Activated CD4-positive, alpha-beta T cell treated with anti-CD3 and anti-CD28 coated beads, Interleukin-2, amount 50 U/mL, for 48 hours (primary cell): ENCODE results near the gene KLK14.

Experiments
- DNase-seq, 2 experiments: peaks; one replicate each; pipeline ENCODE4 v3.0.0-alpha.2; 2020

Gene KLK14

GRCh38 chr19:51082611-51083010 is at the start of gene KLK14:
Gene KLK14 (minus strand): TSS chr19:51082887. CDS start chr19:51082614, 273 bp downstream.
- no peak for DNase-seq

GRCh38 chr19:51131780-51132680 is 49.3 kb upstream of the KLK14 start:
- peak in 1 of 2 experiments; percentile 27 for DNase-seq

GRCh38 chr19:51129716-51130115 is 47.0 kb upstream of the KLK14 start:
- DNase-seq: no peak

- DNase-seq: no peak
These were observed 45.5 kb upstream of the KLK14 start for GRCh38 chr19:51128227-51128626.

DNA sequence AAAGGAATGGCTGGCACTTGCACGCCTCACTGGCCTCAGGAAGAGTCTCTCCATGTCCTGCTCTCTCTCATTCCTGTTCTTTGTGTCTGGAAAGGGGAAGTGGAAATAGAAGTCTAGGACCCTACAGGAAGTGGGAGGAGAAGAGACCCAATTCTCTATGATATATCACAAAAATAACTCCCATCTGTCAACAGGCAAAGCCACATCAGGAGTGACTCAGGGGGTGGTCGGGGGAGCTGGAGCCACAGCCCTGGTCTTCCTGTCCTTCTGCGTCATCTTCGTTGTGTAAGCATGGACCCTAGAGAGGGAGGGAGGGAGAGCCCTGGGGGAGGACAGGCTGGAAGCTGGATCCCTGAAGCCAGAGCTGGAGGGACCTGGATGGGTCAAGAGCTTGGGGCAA is 45.1 kb upstream of the KLK14 start:
- DNase-seq: no peak

DNA sequence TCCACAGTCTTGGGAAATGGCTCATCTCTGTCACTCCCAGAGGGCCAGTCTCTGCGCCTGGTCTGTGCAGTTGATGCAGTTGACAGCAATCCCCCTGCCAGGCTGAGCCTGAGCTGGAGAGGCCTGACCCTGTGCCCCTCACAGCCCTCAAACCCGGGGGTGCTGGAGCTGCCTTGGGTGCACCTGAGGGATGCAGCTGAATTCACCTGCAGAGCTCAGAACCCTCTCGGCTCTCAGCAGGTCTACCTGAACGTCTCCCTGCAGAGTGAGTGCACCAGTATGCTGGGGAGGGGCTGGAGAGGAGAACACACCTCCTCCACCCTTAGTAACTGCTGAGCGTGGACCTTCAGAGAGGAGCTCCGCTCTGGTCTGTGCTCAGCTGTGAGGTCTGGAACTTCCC is 44.3 kb upstream of the KLK14 start:
- no peak for DNase-seq

GRCh38 chr19:51125421-51126075 is 42.9 kb upstream of the KLK14 start:
- no peak for DNase-seq

- DNase-seq: no peak
These were observed 42.0 kb upstream of the KLK14 start, which contains the start of gene SIGLEC9 for GRCh38 chr19:51124729-51125128. Gene SIGLEC9 (plus strand): TSS chr19:51124906. CDS start chr19:51124975, 69 bp downstream.

- no peak for DNase-seq
These were observed 41.5 kb upstream of the KLK14 start for GRCh38 chr19:51124216-51124615.

DNA sequence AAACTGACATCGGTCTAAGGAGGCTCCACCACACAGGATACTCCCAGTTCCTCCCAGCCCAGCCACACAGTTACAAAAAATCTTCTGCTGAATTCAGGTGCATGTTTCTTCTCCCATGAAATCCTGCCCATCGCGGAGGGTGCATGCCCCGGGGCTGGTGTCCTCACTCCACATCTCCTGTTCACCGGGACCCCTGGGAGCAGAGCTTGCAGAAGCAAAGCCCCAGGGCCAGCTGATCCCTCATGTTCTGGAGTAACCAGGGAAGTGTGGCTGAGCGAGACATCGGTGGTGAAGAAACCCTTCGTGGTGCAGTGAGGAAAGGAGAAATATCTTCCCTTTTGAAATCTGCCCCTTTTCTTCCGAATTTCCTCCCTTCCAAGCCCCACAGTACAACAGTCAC is 41.1 kb upstream of the KLK14 start:
- DNase-seq: no peak

DNA sequence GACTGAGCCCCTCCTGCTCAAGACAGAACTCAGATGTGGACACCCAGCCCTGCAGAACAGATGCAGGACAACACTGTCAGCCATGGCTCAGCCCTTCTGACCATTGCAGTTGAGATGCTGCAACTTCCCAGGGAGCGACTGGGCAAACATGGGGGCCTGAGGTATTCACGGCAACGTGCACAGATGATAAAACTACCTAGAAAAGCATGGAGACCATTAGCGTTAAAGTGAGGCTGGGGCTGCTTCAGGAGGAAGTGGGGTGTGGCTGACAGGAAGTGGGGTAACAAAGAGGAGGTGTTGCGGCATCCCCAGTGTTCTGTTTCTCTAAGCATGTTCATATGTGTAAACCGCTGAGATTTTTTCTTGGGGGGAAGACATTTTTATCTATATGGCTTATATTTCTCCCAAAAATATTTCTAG is 40.7 kb upstream of the KLK14 start:
- peak; percentile 25 to 42 for DNase-seq

DNA sequence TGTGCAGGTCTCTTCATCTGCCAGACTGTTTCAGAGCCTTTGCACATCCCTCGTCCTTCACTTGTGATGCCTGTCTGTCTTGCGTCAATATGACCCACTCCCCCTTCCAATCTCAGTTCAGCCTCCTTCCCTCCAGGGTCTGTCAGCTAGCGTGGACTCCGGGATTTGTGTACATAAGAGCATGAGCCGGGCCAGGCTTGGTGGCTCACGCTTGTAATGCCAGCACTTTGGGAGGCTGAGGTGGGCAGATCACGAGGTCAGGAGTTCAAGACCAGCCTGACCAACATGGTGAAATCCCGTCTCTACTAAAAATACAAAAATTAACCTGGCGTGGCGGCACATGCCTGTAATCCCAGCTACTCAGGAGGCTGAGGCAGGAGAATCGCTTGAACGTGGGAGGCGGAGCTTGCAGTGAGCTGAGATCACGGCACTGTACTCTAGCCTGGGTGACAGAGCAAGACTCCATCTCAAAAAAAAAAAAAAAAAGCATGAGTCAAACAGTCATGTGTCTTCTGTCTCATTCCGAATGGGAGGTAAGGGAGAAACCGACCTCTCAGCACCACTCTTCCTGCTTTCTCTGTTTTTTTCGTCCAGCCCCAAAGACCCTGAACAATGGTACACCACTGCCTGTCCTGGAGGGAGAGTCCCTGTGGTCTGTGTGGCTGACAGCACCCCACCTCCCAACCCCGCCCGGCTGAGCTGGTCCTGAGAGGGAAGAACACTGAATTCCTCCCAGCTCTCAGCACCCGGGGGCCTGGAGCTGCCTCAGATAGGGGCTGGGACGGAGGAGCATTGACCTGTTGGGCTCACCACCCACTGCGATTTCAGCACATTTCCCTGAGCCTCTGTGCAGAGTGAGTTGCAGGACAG is 39.7 kb upstream of the KLK14 start:
- no peak for DNase-seq

DNA sequence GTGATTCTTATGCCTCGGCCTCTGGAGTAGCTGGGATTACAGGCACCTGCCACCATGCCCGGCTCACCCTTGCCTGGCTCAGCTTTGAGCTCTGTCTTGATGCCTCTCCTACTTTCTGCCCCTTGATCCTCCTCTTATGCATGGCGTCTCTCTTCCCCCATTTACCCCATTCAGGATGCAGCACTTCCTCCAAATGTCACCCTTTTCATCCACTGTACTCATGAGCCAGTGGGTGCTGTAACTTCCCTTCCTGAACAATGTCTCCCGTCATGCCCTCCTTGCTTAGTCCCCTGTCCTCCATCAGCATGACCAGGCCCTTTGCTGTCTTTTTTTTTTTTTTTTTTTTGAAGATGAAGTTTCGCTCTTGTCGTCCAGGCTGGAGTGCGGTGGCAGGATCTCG is 38.6 kb upstream of the KLK14 start:
- no peak for DNase-seq

DNA sequence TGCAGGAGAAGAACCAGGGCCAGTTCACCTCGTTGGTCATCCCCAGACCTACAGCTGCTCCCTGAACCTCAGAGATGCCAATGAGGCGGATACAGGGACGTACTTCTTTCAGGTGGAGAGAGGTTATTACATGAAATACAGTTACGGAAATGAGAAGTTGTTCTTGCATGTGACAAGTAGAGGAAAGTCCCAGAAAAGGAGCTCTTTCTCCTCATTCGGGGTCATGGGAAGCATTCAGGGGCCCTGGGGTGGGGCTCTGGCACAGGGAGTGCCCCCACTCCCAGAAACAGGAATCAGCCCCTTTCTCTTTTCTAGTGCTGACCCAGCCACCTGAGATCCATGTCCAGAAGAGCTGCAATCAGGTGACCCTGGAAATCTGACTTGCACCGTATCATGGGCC is 37.5 kb upstream of the KLK14 start:
- DNase-seq: no peak

DNA sequence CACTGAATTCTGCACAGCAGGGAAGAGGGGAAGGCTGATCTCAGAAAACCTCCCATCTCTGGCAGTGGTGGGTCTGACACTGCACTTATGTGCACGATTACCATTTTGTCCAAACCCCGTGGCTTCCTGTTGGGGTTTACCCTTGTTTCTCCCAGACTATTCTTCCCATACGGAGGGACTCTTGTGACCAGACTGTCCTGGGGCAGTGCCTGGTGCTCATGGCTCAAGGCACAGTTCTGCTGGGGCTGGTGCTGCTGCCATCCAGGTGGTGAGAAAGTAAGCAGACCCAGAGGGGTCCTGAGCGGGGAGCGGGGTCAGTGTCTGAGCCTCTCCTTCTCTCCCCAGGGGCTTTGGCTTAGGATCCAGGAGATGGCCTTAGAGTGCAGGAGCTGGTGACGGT is 36.9 kb upstream of the KLK14 start:
- DNase-seq: no peak

DNA sequence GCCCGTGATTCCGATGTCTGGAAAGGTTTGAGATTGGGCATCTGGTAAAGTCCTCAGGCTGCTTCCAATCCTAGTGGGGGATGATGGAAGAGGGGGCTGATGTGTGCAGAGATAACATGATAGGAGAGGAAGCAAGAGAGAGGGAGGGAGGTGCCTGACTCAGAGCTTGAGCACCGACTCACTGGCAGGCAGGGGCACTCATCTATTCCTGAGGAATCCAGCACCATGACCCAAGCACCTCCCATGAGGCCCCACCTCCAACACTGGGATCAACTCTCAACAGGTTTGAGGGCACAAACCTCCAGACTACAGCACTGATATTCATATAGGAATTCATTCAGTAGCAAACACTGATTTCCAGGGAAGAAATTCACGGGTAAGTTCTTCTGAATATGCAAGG is 36.4 kb upstream of the KLK14 start:
- no peak for DNase-seq

DNA sequence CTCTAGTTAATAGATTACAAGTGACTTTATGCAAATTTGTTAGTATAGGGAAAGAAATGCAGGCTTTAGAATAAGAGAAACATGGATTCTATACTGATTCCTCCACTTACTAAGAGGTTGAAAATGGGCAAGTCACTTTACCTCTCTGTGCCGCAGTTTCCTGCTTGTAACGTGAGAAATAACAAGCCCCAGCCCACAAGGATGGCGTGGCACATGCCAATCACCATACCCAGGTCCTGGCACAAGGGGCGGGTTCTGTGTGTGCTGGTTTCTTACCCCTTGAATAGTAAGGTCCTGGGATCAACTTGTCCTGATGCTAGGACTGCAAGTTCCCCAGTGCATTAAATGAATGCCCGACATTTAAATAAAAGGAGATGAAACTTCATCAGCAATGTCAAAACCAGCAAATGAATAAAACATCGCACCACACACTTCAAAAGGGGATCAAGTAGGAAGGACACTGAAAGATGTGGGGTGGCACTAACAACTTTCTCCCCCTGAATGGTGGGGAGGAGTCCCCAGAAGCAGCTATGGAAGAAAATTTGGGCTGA is 34.1 kb upstream of the KLK14 start:
- DNase-seq: peak in 1 of 2 experiments; percentile 52

GRCh38 chr19:51114087-51114729 is 31.5 kb upstream of the KLK14 start:
- peak in 1 of 2 experiments; percentile 35 for DNase-seq

DNA sequence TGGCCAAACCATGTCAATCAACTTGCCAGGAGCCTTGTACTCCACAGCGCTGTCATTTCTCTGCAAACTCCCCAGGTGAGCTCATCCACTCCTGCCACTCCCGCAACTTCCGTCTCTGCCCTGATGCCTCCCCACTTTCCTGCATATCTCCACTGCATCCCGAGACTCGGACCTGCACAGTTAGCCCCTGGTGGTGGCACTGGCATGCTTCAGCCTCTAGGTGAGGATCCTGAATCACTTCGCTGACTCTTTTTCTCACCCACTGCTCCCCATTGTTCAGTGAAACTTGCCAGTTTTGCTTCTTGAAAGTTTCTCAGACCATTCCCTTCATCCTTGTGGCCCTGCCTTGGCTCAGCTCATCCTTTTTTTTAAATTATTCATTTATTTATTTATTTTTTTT is 28.9 kb upstream of the KLK14 start:
- no peak for DNase-seq

DNA sequence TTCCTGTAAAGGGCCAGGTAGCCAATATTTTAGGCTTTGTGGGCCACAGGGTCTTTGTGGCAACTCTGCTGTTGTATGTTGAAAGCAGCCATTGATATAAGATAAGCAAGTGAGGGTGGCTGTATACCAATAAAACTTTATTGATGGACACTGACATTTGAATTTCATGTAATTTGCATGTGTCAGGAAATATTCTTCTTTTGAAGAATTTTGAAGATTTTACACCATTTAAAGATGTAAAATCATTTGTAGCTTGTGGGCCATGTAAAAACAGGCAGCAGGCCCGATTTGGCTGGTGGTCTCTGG is 27.9 kb upstream of the KLK14 start:
- no peak for DNase-seq

GRCh38 chr19:51108805-51109146 is 26.1 kb upstream of the KLK14 start:
- no peak for DNase-seq

- peak; percentile 97 to 98 for DNase-seq
These were observed 25.5 kb upstream of the KLK14 start, which contains the start of gene CTU1 for GRCh38 chr19:51108066-51108804. Gene CTU1 (minus strand): TSS chr19:51108409. CDS start chr19:51104569, 3,840 bp downstream.
